Measurements from ENCODE around the gene KRTAP10-12.

DNA sequence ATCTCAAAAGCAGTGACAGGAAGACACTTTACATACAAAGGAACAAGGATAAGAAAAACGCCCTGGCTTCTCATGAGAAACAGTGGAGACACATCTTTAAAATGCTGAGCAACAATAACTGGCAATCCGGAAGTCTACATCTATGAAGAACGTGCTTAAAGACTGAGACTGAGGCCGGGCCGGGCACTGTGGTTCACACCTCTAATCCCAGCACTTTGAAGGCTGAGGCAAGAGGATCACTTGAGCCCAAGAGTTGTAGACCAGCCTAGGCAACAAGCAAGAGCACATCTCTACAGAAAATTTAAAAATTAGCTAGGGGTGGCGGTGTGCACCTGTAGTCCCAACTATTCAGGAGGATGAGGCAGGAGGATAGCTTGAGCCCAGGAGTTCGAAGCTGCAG lies 12.9 kb upstream of the KRTAP10-12 start:
- TF ChIP-seq CTCF (conservative IDR thresholded peaks at IDR 0.05; ENCODE audit: low read depth, low read length) (no peak), EZH2phosphoT487 (IDR thresholded peaks at IDR 0.05; ENCODE audit: borderline replicate concordance, low read length) (no peak)
